Measurements from ENCODE around the gene SLC36A1. TPM values are rescaled to one million over a fixed set of nuclear protein-coding genes. Genes with fewer than 3 reads are reported as not detected.
A peak's percentile ranks its signal among the peaks of the same experiment; 100 is the strongest.

SLC36A1 gene
- polyA plus RNA-seq, 1 of the 3 experiments (the other 2 are of a cell fraction) = 4.1 TPM

- Histone ChIP-seq H3K9me2 (no peaks in the 10 kb centered on the region), H3F3A (replicated peaks; ENCODE audit: insufficient read depth) (no peaks in the 10 kb centered on the region), H3K4me2 (no peak overlapping the region), H3K27ac (ENCODE audit: low read depth in 2 of 2, low read length in 1 of 2) (no peak overlapping the region), H4K20me1 (ENCODE audit: insufficient read depth) (no peaks in the 10 kb centered on the region), H3K79me2 (ENCODE audit: insufficient read depth) (no peaks in the 10 kb centered on the region), H3K4me3 (ENCODE audit: low read depth in 2 of 2, low read length in 1 of 2) (no peak overlapping the region), H2AFZ (ENCODE audit: low read depth) (no peak overlapping the region), H3K9ac (no peak overlapping the region), H3K4me1 (ENCODE audit: control insufficient read depth in 1 of 2, insufficient read depth in 2 of 2, low read depth in 1 of 2, low read length in 1 of 2) (peaks cover 0 to 5% of the 10 kb centered on the region in 2 experiments; a peak in 2 of 4 replicates), H3K9me3 (no peaks in the 10 kb centered on the region), H3K27me3 (ENCODE audit: insufficient read depth) (no peaks in the 10 kb centered on the region), H3K36me3 (replicated peaks in 1 of 2; ENCODE audit: control insufficient read depth in 1 of 2, insufficient read depth in 2 of 2, low read length in 1 of 2) (peaks cover 4 to 11% of the 10 kb centered on the region in 2 experiments)
- CTCF ChIA-PET = interaction anchor here (0.6 to 1.4 kb wide), 3 partner anchors 45 to 1121 kb away, joined by 3 to 6 read pairs (median 3); partner anchors contain the start of gene SLC36A1
- no peak for DNase-seq
- TF ChIP-seq FOSL2 (IDR thresholded peaks at IDR 0.05; ENCODE audit: borderline replicate concordance, low read depth) = peak; percentile 50; the same call in 1 of the 2 replicates
- no peak for TF ChIP-seq RFX5 (IDR thresholded peaks at IDR 0.05; ENCODE audit: low read length)
- POLR2A ChIA-PET = no interaction called here
- 76% methylated on average over 5 of the region's 5 CpGs for WGBS (ENCODE audit: low lambda C conversion rate)
Observed at GRCh38 chr5:151492729-151493128, 45.3 kb downstream of the SLC36A1 start.

GRCh38 chr5:151493665-151494064 is 46.3 kb downstream of the SLC36A1 start:
- CTCF ChIA-PET = interaction anchor here (1.4 kb wide), 1 partner anchor 46 kb away, joined by 6 read pairs; the partner anchor contains the start of gene SLC36A1
- no peak overlapping the region for H2AFZ ChIP-seq (ENCODE audit: low read depth)
- no peak for TF ChIP-seq GABPA (IDR thresholded peaks at IDR 0.05; ENCODE audit: low read depth)
- no peak for TF ChIP-seq MEF2A (IDR thresholded peaks at IDR 0.05; ENCODE audit: borderline replicate concordance, low read depth)
- TF ChIP-seq JUND (IDR thresholded peaks at IDR 0.05) = no peak
- TF ChIP-seq NRF1 (IDR thresholded peaks at IDR 0.05; ENCODE audit: low read depth, low read length) = no peak
- TF ChIP-seq FOXM1 (IDR thresholded peaks at IDR 0.05; ENCODE audit: low read depth) = no peak
- TF ChIP-seq RCOR1 (IDR thresholded peaks at IDR 0.05; ENCODE audit: low read length) = no peak
- no peak for TF ChIP-seq YY1 (IDR thresholded peaks at IDR 0.05; ENCODE audit: low read depth)
- TF ChIP-seq REST (IDR thresholded peaks at IDR 0.05; ENCODE audit: low read depth, low read length) = no peak
- no peak for TF ChIP-seq PBX3 (IDR thresholded peaks at IDR 0.05)
- no peak for TF ChIP-seq USF1 (IDR thresholded peaks at IDR 0.05; ENCODE audit: borderline replicate concordance, low read depth)
- TF ChIP-seq EZH2phosphoT487 (IDR thresholded peaks at IDR 0.05; ENCODE audit: borderline replicate concordance, low read depth) = no peak
- no peak for TF ChIP-seq POLR2AphosphoS5 (IDR thresholded peaks at IDR 0.05; ENCODE audit: low read depth, low read length)
- no peak for TF ChIP-seq SIN3A (IDR thresholded peaks at IDR 0.05; ENCODE audit: borderline replicate concordance, low read depth, low read length)
- TF ChIP-seq USF2 (IDR thresholded peaks at IDR 0.05; ENCODE audit: borderline replicate concordance, low read depth, low read length) = no peak
- TF ChIP-seq ELF1 (IDR thresholded peaks at IDR 0.05) = no peak
- TF ChIP-seq TAF1 (IDR thresholded peaks at IDR 0.05; ENCODE audit: borderline replicate concordance, low read depth, low read length) = no peak
- no peak for TF ChIP-seq EP300 (IDR thresholded peaks at IDR 0.05; ENCODE audit: borderline replicate concordance in 1 of 2, low read depth in 1 of 2, low read length in 1 of 2)
- TF ChIP-seq FOXJ3 (CRISPR knock-in tag; IDR thresholded peaks at IDR 0.05) = no peak
- no peak for TF ChIP-seq MXI1 (IDR thresholded peaks at IDR 0.05; ENCODE audit: low read depth, low read length)

More at GRCh38 chr5:151493665-151494064, 46.3 kb downstream of the SLC36A1 start:
- POLR2A ChIA-PET = no interaction called here
- H4K20me1 ChIP-seq (ENCODE audit: insufficient read depth) = no peaks in the 10 kb centered on the region
- no peak overlapping the region for H3K9ac ChIP-seq
- no peak for DNase-seq
- no peak overlapping the region for H3K4me2 ChIP-seq
- no peak overlapping the region for H3K4me3 ChIP-seq (ENCODE audit: low read depth in 2 of 2, low read length in 1 of 2)
- no peaks in the 10 kb centered on the region for H3K9me3 ChIP-seq
- H3F3A ChIP-seq (replicated peaks; ENCODE audit: insufficient read depth) = no peaks in the 10 kb centered on the region
- H3K27ac ChIP-seq (ENCODE audit: low read depth in 2 of 2, low read length in 1 of 2) = no peak overlapping the region
- 100% methylated on average over 2 of the region's 2 CpGs for WGBS (ENCODE audit: low lambda C conversion rate)
- H3K36me3 ChIP-seq (replicated peaks in 1 of 2; ENCODE audit: control insufficient read depth in 1 of 2, insufficient read depth in 2 of 2, low read length in 1 of 2) = peaks cover 3 to 4% of the 10 kb centered on the region in 2 experiments
- H3K9me2 ChIP-seq = no peaks in the 10 kb centered on the region
- no peaks in the 10 kb centered on the region for H3K79me2 ChIP-seq (ENCODE audit: insufficient read depth)
- peaks cover 0 to 5% of the 10 kb centered on the region in 2 experiments; a peak in 2 of 4 replicates for H3K4me1 ChIP-seq (ENCODE audit: control insufficient read depth in 1 of 2, insufficient read depth in 2 of 2, low read depth in 1 of 2, low read length in 1 of 2)
- no peaks in the 10 kb centered on the region for H3K27me3 ChIP-seq (ENCODE audit: insufficient read depth)
